Measurements from ENCODE around the gene PIK3R2. TPM values are rescaled to one million over a fixed set of nuclear protein-coding genes. Genes with fewer than 3 reads are reported as not detected.
A peak's percentile ranks its signal among the peaks of the same experiment; 100 is the strongest.

PIK3R2 gene
- total RNA-seq, 1 experiment from 2014 or later, result 42.8 TPM

- TF ChIP-seq CTCF (conservative IDR thresholded peaks at IDR 0.05), result no peak
- Mint-ChIP-seq H3K4me1 (peaks cover 10 to 16% of the 10 kb centered on the region in 2 experiments), H3K36me3 (ENCODE audit: insufficient read depth in 1 of 3, low read depth in 3 of 3) (peaks cover 24 to 53% (median 46%) of the 10 kb centered on the region in 3 experiments), H3K4me3 (no peak overlapping the region), H3K27ac (peak overlapping the region in 2 of 3 experiments; percentile 24 to 61; a peak in 1 of 7 replicates), H3K9me3 (no peaks in the 10 kb centered on the region), H3K27me3 (ENCODE audit: low read depth) (no peaks in the 10 kb centered on the region; the same call in 1 of the 2 replicates)
- Histone ChIP-seq H2AFZ (ENCODE audit: low read length) (no peak overlapping the region), H3K18ac (ENCODE audit: insufficient read length, low read depth, low read length) (no peak overlapping the region), H3K9me3 (ENCODE audit: control insufficient read depth, low read depth, low read length) (no peaks in the 10 kb centered on the region), H2BK120ac (ENCODE audit: low read depth, low read length, poor library complexity, severe bottlenecking) (no peak overlapping the region), H2BK20ac (ENCODE audit: low read depth, low read length, poor library complexity, severe bottlenecking) (no peak overlapping the region), H2BK15ac (ENCODE audit: low read depth, low read length) (no peak overlapping the region), H3K23ac (ENCODE audit: insufficient read length, low read depth, low read length) (no peak overlapping the region), H2AK5ac (ENCODE audit: insufficient read length, low read length) (no peak overlapping the region), H3K56ac (ENCODE audit: insufficient read length, low read depth, low read length) (no peak overlapping the region), H3K27me3 (ENCODE audit: insufficient read depth, low read length) (no peaks in the 10 kb centered on the region), H3K23me2 (ENCODE audit: insufficient read length, low read depth, low read length, poor library complexity, severe bottlenecking) (peaks cover 8% of the 10 kb centered on the region), H4K5ac (ENCODE audit: insufficient read length, low read depth, low read length) (no peak overlapping the region), H3K9ac (ENCODE audit: extremely low read depth, insufficient read length, low read length) (no peak overlapping the region), H4K20me1 (ENCODE audit: control insufficient read depth, insufficient read depth, insufficient read length) (no peaks in the 10 kb centered on the region), H3K4me2 (ENCODE audit: insufficient read depth, insufficient read length, low read length) (no peak overlapping the region), H3K4ac (ENCODE audit: low read depth, low read length) (no peak overlapping the region), H2BK5ac (ENCODE audit: insufficient read length, low read length) (no peak overlapping the region), H3K79me2 (ENCODE audit: insufficient read depth, low read length) (peaks cover 2% of the 10 kb centered on the region; the same call in 1 of the 2 replicates), H3K79me1 (ENCODE audit: insufficient read depth, low read depth, low read length, poor library complexity, severe bottlenecking) (peaks cover 6% of the 10 kb centered on the region), H2BK12ac (ENCODE audit: insufficient read length, low read depth, low read length) (no peak overlapping the region), H3K4me1 (ENCODE audit: insufficient read depth, low read length) (no peaks in the 10 kb centered on the region; the same call in 1 of the 2 replicates), H3K14ac (ENCODE audit: insufficient read depth, low read length) (no peak overlapping the region), H3K27ac (ENCODE audit: insufficient read length, low read depth, low read length) (no peak overlapping the region), H4K8ac (replicated peaks; ENCODE audit: insufficient read length, low read depth, low read length) (no peak overlapping the region), H3T11ph (ENCODE audit: low read length) (no peak overlapping the region), H4K91ac (ENCODE audit: insufficient read length, low read depth, low read length) (no peak overlapping the region)
- DNase-seq, result no peak
- no CpG with 5 or more reads among the region's 6 CpGs for WGBS (ENCODE audit: extremely low coverage, insufficient read length, low lambda C conversion rate)
Measured at GRCh38 chr19:18197941-18198340, 45.0 kb downstream of the PIK3R2 start.

All from H9 (cell line).